Loucy (cell line): ENCODE measurements around the gene DNAJB12.

Experiments used
- H2AFZ ChIP-seq: fragments of 200-600 bp; sonication (generic); 2 replicates; pipeline ENCODE4 v1.6.0; 2016; ENCODE audit warnings: antibody characterized with exemption, mild to moderate bottlenecking, low read length, moderate library complexity
- H3F3A ChIP-seq: fragments of 200-600 bp; 2 replicates; pipeline ENCODE4 v1.6.0; 2016; ENCODE audit warnings: antibody characterized with exemption, low read depth, mild to moderate bottlenecking
- H3K27me3 ChIP-seq: fragments of 200-600 bp; sonication (generic); 2 replicates; pipeline ENCODE4 v1.6.1; 2014; ENCODE audit warnings: low read length, mild to moderate bottlenecking; ENCODE audit not compliant: insufficient read depth, poor library complexity, severe bottlenecking
- H3K36me3 ChIP-seq: fragments of 200-600 bp; sonication (generic); 2 replicates; pipeline ENCODE4 v1.6.1; 2016; ENCODE audit warnings: low read length; ENCODE audit not compliant: insufficient read depth
- H3K4me1 ChIP-seq: fragments of 200-600 bp; sonication (generic); 2 replicates; pipeline ENCODE4 v1.5.1; 2014; ENCODE audit warnings: low read length, mild to moderate bottlenecking; ENCODE audit not compliant: insufficient read depth, poor library complexity, severe bottlenecking
- H3K4me2 ChIP-seq: fragments of 200-600 bp; sonication (generic); 2 replicates; pipeline ENCODE4 v1.6.0; 2014; ENCODE audit warnings: antibody characterized with exemption, low read length, low read depth, mild to moderate bottlenecking; ENCODE audit not compliant: poor library complexity, severe bottlenecking
- H3K4me3 ChIP-seq: fragments of 200-600 bp; sonication (generic); 2 replicates; pipeline ENCODE4 v1.5.1; 2014; ENCODE audit warnings: low read length, mild to moderate bottlenecking, mixed read lengths; ENCODE audit not compliant: poor library complexity, severe bottlenecking
- H3K79me2 ChIP-seq: fragments of 200-600 bp; sonication (generic); 2 replicates; pipeline ENCODE4 v1.6.1; 2014; ENCODE audit warnings: low read length; ENCODE audit not compliant: insufficient read depth
- H3K9ac ChIP-seq: fragments of 200-600 bp; sonication (generic); 2 replicates; pipeline ENCODE4 v1.6.0; 2014; ENCODE audit warnings: mild to moderate bottlenecking, low read depth, low read length, moderate library complexity; ENCODE audit not compliant: poor library complexity, severe bottlenecking
- H3K9me2 ChIP-seq: fragments of 200-600 bp; sonication (generic); replicated peaks from 2 replicates; pipeline ENCODE4 v1.6.1; 2016; ENCODE audit warnings: low read depth, low read length, mixed read lengths
- H3K9me3 ChIP-seq: fragments of 200-600 bp; sonication (generic); 2 replicates; pipeline ENCODE4 v1.6.1; 2014; ENCODE audit warnings: mild to moderate bottlenecking, antibody characterized with exemption, low read length, low read depth; ENCODE audit not compliant: insufficient read depth
- H4K20me1 ChIP-seq: fragments of 200-600 bp; sonication (generic); 2 replicates; pipeline ENCODE4 v1.6.0; 2014; ENCODE audit warnings: antibody characterized with exemption, low read length, mild to moderate bottlenecking; ENCODE audit not compliant: insufficient read depth, poor library complexity, severe bottlenecking
- EZH2phosphoT487 ChIP-seq: fragments of 200-600 bp; IDR thresholded peaks from 2 replicates; pipeline ENCODE4 v1.6.1; 2018; ENCODE audit warnings: antibody characterized with exemption, mild to moderate bottlenecking, moderate library complexity, borderline replicate concordance
- TF ChIP-seq, protein P1 (sequence below): fragments of 200-600 bp; sonication (generic); conservative IDR thresholded peaks from 2 replicates; pipeline ENCODE4 v1.5.1; 2014; ENCODE audit warnings: mild to moderate bottlenecking, antibody characterized with exemption, low read length

Gene DNAJB12

DNA sequence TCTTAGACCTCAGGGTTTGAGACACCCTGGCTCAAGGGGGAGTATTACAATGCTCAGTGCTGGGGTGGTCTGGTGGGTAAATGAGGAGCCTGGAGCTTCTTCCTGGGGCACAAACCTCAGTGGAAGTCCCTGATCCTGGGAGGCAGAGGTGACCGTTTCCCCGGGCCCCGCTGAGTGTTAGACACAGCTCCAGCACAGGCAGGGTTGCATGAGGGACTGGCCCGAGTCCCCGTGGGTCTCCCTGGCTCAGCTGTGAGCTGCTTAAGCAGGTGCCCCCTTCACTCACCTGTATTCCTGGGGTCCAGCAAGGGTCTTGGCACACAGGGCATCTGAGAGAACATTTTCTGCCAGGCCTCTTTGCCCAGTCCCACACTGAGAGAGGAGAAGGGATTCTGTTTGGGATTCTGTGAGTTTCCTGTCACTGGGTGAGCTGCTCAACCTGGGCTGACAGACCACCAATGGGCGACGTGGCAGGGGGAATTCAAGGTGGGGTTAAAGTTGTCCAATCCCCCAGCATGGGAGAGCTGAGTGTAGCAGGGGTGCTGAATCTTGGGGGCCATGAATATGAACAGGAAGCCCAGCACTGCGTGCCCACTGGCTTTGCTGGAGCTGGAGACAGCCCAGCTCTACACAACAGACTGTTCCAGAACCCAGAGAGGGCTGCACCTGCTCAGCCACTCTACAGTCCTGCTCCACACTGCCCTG, 51.1 kb downstream of the DNAJB12 start:
- TF ChIP-seq, protein P1, sequence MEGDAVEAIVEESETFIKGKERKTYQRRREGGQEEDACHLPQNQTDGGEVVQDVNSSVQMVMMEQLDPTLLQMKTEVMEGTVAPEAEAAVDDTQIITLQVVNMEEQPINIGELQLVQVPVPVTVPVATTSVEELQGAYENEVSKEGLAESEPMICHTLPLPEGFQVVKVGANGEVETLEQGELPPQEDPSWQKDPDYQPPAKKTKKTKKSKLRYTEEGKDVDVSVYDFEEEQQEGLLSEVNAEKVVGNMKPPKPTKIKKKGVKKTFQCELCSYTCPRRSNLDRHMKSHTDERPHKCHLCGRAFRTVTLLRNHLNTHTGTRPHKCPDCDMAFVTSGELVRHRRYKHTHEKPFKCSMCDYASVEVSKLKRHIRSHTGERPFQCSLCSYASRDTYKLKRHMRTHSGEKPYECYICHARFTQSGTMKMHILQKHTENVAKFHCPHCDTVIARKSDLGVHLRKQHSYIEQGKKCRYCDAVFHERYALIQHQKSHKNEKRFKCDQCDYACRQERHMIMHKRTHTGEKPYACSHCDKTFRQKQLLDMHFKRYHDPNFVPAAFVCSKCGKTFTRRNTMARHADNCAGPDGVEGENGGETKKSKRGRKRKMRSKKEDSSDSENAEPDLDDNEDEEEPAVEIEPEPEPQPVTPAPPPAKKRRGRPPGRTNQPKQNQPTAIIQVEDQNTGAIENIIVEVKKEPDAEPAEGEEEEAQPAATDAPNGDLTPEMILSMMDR, result no peak
- TF ChIP-seq EZH2phosphoT487, result no peak
- H4K20me1 ChIP-seq, result no peaks in the 10 kb centered on the region
- H3F3A ChIP-seq, result peaks cover 3% of the 10 kb centered on the region; the same call in 1 of the 2 replicates
- H3K4me2 ChIP-seq, result peak overlapping the region; percentile 0
- peak overlapping the region; percentile 24 for H3K4me3 ChIP-seq
- H3K79me2 ChIP-seq, result peaks cover 6% of the 10 kb centered on the region; the same call in 1 of the 2 replicates
- peaks cover 42% of the 10 kb centered on the region for H3K4me1 ChIP-seq
- peak overlapping the region; percentile 28 for H3K9ac ChIP-seq
- no peaks in the 10 kb centered on the region for H3K9me3 ChIP-seq
- H3K9me2 ChIP-seq, result no peaks in the 10 kb centered on the region
- no peaks in the 10 kb centered on the region for H3K36me3 ChIP-seq
- H2AFZ ChIP-seq, result peak overlapping the region; percentile 46
- H3K27me3 ChIP-seq, result no peaks in the 10 kb centered on the region

DNA sequence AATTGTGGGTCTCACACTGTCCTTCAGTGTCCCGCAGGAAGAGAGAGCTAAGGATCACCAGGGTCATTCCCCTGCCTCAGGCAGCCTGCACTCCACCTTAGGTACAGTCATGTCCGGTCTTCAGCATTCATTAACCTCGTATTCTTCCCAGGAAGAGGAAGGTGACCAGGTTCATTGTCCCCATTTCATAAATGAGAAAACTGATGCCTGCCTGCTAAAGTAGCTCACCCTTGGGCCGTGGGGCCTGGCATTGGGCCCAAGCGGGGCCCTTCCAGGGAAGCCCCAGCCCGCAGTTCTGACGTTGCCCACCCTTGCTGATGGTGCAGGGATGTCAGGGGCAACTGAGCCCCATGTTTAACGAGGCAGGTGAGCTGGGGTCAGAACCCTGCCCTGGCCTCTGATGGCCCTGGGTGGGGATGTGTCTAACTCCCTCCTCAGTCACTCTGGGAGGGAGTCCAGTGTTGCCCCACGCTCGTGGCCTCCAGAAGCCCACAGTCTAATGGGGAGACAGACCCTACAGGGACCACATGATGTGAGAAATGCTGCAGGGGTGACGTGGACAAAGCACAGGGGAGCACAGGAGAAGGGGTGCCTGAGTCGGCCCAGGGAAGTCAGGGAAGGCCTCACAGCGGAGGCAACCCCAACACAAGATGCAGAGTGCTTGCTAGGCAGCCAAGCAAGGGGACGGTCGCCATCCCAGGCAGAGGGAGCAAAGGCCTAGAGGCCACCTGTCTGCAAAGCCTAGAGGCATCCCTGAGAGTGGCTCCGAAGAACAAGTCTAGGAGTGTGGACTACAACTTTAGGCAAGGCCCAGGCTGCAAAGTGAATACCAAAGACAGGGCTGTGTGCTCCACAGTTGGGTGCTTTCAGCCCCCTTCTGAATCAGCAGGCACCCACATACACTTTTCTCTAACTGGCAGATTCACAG, 55.9 kb downstream of the DNAJB12 start:
- no peaks in the 10 kb centered on the region for H3K36me3 ChIP-seq
- no peaks in the 10 kb centered on the region for H3K9me2 ChIP-seq
- H4K20me1 ChIP-seq, result no peaks in the 10 kb centered on the region
- H3F3A ChIP-seq, result no peaks in the 10 kb centered on the region
- H3K79me2 ChIP-seq, result peaks cover 12% of the 10 kb centered on the region; the same call in 1 of the 2 replicates
- peak overlapping the region; percentile 77 for H3K4me3 ChIP-seq
- no peaks in the 10 kb centered on the region for H3K27me3 ChIP-seq
- no peak overlapping the region for H2AFZ ChIP-seq
- H3K4me1 ChIP-seq, result peaks cover 60% of the 10 kb centered on the region
- H3K4me2 ChIP-seq, result peak overlapping the region; percentile 67
- TF ChIP-seq, protein P1, result no peak
- no peak for TF ChIP-seq EZH2phosphoT487
- peak overlapping the region; percentile 95 for H3K9ac ChIP-seq
- H3K9me3 ChIP-seq, result no peaks in the 10 kb centered on the region

DNA sequence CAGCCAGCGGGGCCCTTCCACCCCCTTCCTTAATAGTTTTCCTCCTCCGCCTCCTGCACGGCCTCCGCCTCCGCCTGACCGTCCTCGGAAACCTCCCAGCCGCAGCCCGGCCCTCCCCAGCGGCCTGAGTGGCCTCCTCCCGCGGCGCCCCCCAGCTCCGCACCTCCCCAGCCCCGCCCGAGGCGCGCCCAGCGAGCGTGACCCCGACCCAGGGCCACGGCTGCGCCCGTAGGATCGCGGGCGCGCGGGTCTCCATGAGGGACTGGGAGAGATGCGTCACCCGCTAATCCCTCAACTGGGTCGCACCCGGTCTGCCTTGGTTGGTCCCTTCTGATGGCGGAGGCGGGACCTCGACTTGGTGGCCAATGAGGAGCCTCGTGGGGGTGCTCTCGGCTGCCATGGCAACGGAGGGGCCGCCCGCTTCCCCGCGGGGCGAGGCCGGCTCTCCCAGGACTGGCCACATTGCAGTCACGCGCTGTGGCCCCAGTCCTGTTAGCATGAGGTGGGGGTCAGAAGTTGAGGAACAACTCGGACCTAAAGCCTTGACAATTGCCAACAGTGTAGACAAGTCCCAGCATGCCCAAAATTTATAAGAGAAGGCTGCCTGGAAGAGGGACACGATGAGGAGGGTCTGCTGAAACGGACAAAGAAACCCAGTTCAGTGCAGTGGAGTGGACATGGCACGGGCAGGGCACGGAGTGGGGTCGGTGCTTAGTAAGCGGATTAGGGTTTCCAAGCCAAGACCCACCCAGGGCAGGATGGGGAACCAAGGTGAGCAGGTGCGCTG, 56.7 kb downstream of the DNAJB12 start:
- Histone ChIP-seq H3K27me3 (no peaks in the 10 kb centered on the region), H3K9me3 (no peaks in the 10 kb centered on the region), H3K36me3 (no peaks in the 10 kb centered on the region), H3K4me1 (peaks cover 58% of the 10 kb centered on the region), H3K4me2 (peak overlapping the region; percentile 67), H2AFZ (no peak overlapping the region), H3K79me2 (peaks cover 12% of the 10 kb centered on the region; the same call in 1 of the 2 replicates), H3K4me3 (peak overlapping the region; percentile 77), H3K9ac (peak overlapping the region; percentile 95), H3K9me2 (no peaks in the 10 kb centered on the region), H4K20me1 (no peaks in the 10 kb centered on the region), H3F3A (no peaks in the 10 kb centered on the region)
- TF ChIP-seq EZH2phosphoT487, result no peak
- TF ChIP-seq, protein P1, result no peak
